D341Med (cell line): ENCODE results near the gene PFDN4.

ENCODE experiments used
- DNase-seq: peaks from one replicate; pipeline ENCODE4 v3.0.0; 2012; ENCODE audit warnings: low spot score

The PFDN4 gene

DNA sequence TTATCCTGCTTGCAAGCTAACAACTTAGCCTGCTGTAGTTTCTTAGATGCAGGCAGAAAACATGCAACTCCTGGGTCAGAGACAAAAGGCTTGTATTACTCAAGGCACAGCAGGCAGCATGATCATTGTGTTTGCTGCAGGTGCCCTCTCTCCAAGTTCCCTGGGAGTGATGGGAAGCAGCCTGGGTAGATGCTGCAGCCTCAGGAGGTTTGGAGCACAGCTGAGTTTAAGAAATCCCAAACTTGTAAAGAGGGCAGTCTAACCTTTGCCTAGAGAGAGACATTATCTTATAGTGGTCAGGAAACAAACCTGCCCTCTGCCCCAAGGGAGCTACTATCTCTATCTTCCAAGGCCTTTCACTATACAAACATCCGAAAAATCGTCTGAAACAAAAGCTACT is 61.1 kb downstream of the PFDN4 start:
- no peak for DNase-seq
